Hippocampal formation (tissue), 2 donors: ENCODE measurements around the gene GAST.

Experiments
- DNase-seq, 2 donors: peaks; one replicate each; lab custom pipeline; 2025; lab: John Stamatoyannopoulos, UW

GAST gene

DNA sequence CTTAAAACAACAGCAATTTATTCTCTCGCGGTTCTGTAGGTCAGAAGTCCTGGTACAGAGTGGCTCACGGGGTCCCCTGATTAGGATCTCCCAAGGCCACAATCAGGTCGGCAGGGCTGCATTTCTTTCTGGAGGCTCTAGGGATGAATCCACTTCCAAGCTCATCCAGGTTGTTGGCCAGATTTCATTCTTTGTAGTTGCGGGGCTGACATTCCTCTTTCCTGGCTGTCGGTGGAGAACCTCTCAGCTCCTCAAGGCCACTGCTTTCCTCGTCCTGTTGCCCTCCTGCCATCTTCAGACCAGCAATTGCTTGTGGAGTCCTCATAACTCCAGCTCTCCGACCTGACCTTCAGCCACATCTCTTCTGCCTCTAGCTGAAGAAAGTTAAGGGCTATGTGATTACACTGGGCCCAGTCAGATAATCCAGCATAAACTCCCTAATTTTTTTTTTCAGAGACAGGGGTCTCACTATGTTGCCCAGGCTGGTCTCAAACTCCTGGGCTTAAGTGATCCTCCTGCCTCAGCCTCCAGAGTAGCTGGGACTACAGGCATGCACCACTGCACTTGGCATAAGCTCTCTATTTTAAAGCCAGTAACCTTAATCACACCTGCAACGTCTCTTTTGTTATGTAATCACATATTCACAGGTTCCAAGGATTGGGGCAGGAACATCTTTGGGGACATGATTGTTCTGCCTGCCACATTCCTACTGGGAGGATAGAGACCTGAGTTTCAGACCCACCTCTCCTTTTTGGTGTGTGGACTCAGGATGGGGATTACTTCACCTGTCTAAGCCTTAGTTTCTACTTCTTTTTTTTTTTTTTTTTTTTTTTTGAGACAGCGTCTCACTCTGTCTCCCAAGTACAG, 4.1 kb upstream of the GAST start:
- DNase-seq, result no peak

GRCh38 chr17:41710472-41711090, 1.6 kb upstream of the GAST start:
- DNase-seq, result peak; percentile 39 to 72

DNA sequence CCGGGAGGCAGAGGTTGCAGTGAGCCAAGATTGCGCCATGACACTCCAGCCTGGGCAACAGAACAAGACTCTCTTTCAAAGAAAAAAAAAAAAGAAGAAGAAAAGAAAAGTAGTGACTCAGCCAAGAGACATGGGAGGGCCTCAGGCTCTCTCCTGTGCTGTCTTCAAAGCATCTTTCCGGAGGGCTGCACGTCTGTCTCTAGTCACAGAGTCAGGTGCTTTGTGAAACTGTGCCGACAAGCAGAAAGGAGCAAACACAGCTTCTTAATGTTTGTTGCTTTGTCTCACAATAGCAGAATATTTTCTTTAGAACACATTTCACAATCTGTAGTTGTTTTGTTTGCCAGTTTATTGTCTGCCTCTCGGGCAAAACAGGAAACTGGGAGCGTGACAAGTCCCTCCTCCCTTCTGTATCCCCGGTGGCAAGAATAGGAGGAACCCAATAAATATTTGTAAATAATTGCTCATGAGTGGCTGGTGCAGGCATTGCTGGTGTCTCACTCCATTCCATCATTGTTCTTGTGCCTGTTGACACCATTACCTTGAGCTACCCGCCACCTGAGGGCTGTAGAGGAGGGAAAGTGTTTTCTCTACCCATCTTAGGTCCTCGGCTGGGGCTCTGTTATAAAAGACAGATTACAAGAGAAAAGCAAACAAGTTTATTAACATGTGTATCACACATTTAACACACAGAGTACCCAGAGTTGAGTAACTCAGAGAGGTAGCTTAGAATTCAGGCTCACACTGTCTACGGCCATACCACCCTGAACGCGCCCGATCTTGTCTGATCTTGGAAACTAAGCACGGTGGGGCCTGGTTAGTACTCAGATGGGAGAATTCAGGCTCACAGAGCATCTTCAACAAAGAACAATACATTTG, 5.5 kb downstream of the GAST start:
- DNase-seq, result no peak

DNA sequence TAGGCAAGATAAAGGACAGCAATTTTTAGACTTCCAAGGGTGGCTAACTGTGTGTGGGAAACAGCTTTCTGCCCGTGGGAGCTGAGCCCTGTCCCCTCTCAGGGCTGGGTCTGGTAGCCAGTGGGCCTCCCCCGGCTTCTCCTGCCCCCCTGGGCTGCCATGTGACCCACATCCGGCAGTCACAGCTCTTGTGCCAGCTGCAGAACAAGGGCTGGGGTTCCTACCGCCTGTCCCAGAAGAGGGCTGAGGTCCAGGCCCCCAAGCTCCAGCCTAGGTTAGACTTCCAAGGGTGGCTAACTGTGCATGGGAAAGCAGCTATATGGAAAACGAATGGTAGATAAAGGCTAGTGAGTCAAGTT, 6.1 kb downstream of the GAST start:
- DNase-seq, result no peak

- DNase-seq, result no peak
Observed at GRCh38 chr17:41722231-41722630, 10.1 kb downstream of the GAST start.

DNA sequence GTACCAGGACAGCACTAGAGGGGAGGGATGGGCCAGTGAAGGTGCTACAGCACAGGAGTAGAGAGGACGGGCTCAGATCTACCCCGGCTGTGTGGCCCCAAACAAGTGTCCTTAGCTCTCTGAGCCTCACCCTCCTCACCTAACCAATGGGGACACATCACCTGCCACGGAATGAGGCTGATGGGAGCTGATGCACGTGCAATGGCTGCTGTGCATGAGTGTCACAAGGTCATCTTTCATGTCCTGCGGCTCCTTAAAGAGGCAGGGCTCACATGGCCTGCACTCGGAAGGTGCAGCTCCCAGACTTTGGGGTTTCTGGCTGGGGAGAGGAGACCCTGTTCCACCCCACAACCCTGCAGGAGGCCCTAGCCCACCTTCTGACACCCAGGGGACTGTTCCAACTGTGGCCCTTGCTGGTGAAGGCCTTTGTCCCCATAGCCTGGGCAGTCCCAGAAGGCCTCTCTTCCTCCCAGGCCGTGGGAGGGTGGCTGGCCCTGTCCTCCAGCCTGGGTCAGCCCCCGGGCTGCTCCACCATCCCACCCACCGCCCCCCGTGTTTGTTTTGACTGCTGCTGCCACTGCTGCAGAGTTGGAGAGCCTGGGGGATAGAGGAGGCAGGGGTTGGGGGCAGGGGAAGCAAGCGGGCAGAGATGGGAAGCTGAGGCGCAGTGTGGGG, 11.8 kb downstream of the GAST start:
- no peak for DNase-seq

DNA sequence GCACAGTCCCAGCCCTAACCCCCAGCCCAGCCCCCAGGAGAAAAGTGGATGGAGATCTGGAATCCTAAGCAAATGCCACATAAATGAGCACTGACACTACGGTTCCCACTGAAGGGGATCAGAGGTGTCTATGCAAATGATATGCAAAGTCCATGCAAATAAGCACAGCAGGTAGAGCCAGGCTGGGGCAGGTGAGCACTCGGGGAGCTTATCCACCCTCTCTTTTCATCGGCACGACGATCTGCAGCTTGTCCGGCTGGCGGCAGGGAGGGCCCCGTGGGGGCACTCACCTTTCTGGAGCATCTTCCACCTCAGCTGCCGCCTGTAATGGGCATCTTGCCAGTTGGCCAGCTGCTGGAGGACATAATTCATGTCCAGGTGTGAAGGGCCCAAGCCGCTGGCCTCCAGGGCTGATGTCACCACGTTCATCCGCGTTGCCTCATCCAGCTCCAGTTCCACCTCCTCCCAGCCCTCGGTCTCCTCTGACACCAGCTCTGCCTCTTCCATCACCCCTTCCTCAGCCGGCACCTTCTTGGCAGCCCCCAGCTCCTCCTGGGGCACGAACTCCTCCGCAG, 12.4 kb downstream of the GAST start:
- no peak for DNase-seq

DNA sequence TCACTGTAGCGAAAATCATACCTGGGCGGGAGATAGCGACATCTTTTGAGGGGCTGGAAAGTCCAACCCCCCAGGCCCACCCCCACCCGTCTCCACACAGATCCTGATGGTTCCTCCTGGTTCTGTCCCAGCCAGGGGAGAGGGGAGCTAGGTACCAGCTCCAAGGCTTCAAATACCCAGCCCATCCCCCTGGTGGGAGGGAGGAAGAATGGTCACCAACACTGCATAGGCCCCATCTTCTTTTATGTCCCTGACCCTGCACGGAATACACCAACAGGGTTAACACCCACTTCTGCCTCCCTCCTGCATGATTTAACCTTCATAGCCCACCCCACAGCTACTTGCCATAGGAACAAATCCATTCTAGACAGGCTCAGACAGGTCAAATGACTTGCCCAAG, 13.0 kb downstream of the GAST start:
- DNase-seq, result no peak

DNA sequence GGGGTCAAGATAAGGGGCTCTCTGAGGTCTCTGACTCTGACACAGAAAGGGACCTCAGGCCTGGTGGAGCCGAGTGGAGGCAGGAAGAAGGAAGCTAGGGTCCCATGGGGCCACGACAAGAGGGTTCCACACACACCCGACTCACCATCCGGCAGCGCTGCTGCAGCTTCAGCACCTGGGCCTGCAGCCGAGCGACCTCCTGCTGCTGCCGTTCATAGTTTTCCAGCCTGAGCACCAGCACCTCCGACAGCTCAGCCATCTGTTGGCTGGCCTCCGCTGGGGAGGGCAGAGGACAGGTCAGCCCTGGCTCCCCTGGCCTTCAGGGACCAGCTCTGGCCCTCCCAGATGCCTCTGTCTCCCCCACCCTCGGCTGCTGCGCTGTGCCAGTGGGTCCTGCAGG, 15.9 kb downstream of the GAST start:
- no peak for DNase-seq

GRCh38 chr17:41730479-41730878, 18.3 kb downstream of the GAST start:
- DNase-seq, result no peak

DNA sequence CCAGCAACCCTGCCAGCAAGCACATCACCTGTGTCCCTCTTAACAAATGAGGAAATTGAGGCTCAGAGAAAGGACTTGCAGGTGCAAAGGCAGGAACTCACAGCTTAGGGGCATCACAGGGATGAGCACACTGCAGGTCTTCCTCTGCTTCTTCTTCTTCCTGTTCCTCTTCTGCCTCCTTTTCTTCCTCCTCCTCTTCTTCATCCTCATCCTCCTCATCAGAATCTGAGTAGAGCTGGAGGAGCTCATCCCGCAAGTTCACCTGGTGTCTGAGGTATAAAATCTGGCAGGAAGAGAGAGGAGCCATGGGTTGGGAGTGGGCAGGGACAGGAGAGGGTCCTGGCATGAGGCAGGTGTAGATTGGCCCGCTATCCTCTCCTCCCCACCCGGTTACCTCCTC, 19.7 kb downstream of the GAST start:
- no peak for DNase-seq

DNA sequence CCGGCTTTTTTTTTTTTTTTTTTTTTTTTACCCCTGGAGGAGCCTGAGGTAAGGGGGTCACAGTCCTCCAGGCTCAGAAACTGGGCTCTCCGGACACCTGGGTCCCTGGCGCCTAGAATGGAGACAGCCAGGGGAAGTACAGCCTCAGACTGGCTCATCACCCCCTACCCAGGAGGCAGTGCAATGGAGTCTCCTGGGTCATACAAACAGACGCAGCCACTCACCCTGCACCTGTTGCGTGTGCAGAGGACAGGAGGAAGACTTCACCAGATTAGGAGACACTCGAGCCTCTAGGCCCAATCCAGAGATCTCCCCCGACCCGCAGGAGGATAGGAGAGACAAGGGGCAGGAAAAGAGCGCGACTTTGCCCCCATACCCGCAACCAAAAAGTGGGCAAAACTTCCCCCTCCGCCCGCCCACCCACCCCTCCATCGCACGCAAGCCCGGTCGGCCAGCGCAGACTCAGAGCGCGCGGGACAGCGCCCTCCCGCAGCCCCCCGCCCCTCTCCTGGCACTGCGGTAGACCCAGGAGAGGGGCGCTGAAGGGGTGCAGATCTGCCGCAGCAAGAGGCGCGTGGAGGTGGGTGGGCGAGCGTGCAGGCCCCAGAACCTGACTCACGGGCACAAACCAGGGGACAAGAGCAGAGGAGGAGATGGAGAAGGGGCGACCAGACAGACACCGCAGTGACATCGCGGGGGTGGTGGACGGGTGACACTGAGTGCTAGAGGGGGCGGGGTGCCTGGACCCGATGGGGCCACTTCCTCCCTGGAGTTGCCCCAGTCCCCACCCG, 21.4 kb downstream of the GAST start:
- DNase-seq, result no peak

GRCh38 chr17:41734139-41734948, 22.2 kb downstream of the GAST start, which contains the start of gene HAP1:
Gene HAP1, minus strand, starts transcription at chr17:41734643. Its CDS starts 9 bp downstream, at chr17:41734634.
- no peak for DNase-seq

DNA sequence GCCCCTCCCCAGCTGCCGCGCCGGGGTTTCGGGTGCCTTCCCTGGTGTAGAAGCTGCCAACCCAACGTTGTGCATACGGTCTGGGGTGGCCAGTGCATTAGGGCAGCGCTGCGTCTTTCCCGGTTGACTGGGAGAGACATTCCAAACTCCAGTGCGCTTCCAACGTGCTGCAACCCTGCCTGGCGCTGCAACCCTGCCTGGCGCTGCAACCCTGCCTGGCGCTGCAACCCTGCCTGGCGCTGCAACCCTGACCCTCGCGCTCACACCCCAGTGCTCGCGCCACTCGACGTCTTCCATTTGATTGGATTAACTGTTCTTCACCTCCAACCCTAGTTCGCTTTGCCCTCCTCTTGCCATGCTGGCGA, 22.8 kb downstream of the GAST start:
- DNase-seq, result no peak

DNA sequence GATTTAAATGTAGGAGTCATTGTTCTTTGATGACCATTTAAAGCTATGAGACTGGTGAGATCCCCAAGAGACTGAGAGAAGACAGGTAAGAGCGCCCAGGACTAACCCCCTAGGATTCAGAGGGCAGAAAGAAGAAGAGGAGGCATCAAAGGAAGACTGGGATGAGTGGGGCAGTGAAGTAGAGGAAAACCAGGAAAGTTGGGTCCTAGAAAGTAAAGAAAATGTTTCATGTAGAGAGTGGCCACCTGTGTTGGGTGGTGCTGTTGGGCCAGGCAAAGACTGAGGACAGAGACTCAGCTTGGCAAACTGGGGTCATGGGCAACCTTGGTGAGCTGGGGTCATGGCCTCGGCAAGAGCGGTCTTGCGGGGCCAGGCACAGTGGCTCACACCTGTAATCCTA, 23.6 kb downstream of the GAST start:
- DNase-seq, result no peak

GRCh38 chr17:41736983-41737679, 25.0 kb downstream of the GAST start:
- no peak for DNase-seq

DNA sequence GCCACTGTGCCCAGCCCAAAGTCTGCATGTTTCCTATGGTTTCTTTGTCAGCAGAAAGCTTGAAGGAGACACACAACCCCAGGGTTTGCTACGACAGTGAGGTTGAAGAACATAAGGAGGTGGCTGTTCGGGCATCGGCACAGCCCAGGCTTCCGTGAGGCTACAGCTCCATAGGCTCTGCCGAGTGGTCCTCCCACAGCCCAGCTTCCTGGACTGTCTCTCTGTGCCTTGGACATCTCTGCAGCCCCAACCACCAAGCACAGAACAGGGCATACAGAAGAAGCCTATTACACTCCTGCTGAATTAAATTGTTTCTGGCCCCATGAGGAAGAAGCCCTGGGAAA, 25.5 kb downstream of the GAST start:
- DNase-seq, result no peak

- DNase-seq, result peak; percentile 46 to 70
Observed at GRCh38 chr17:41738077-41738800, 26.1 kb downstream of the GAST start.

- no peak for DNase-seq
Observed at GRCh38 chr17:41738801-41739112, 26.6 kb downstream of the GAST start.
